ENCODE results near the gene DIAPH2. TPM values are rescaled to one million over a fixed set of nuclear protein-coding genes. Genes with fewer than 3 reads are reported as not detected.

DIAPH2 gene
- total and polyA plus RNA-seq, 2 donors from 2014 or later = 2.1 to 15.0 TPM

DNA sequence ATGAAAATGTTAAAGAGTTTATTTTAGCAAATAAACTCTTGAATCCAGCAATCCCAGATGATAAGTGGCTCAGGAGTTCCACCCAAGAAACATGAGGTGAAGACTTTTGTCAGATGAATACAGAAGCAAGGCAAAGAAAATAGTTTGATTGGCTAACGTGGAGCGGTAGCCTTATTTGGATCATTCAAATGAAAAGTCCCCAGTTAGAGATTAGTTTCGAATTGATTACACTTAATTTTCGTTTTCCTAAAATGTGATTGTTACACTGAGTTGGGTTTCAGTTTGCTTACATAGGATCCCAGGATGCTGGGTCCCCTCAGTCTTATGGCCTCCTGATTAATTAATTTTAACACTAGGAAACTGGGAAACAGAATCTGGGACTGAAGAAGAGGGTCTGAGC, 122.7 kb downstream of the DIAPH2 start:
- Histone ChIP-seq H3K9me3 (ENCODE audit: control insufficient read depth in 2 of 3, insufficient read depth in 1 of 3, low read length in 3 of 3) (no peaks in the 10 kb centered on the region), H3K9ac (ENCODE audit: low read length in 3 of 3) (no peak overlapping the region), H3K4me3 (ENCODE audit: low read length in 3 of 3) (no peak overlapping the region), H3K27me3 (ENCODE audit: control insufficient read depth, insufficient read depth, low read length) (no peaks in the 10 kb centered on the region), H3K27ac (ENCODE audit: low read depth in 2 of 2, low read length in 2 of 2) (no peak overlapping the region), H3K4me1 (ENCODE audit: control insufficient read depth in 2 of 3, insufficient read depth in 2 of 3, low read depth in 1 of 3, low read length in 3 of 3) (no peaks in the 10 kb centered on the region), H3K36me3 (ENCODE audit: control insufficient read depth in 2 of 3, insufficient read depth in 3 of 3, low read length in 3 of 3) (no peaks in the 10 kb centered on the region)
- FAIRE-seq (no peak), DNase-seq (no peak)
- TF ChIP-seq, protein P1, sequence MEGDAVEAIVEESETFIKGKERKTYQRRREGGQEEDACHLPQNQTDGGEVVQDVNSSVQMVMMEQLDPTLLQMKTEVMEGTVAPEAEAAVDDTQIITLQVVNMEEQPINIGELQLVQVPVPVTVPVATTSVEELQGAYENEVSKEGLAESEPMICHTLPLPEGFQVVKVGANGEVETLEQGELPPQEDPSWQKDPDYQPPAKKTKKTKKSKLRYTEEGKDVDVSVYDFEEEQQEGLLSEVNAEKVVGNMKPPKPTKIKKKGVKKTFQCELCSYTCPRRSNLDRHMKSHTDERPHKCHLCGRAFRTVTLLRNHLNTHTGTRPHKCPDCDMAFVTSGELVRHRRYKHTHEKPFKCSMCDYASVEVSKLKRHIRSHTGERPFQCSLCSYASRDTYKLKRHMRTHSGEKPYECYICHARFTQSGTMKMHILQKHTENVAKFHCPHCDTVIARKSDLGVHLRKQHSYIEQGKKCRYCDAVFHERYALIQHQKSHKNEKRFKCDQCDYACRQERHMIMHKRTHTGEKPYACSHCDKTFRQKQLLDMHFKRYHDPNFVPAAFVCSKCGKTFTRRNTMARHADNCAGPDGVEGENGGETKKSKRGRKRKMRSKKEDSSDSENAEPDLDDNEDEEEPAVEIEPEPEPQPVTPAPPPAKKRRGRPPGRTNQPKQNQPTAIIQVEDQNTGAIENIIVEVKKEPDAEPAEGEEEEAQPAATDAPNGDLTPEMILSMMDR (IDR thresholded peaks at IDR 0.05; ENCODE audit: borderline replicate concordance, extremely low read depth, insufficient read depth) = no peak
- intact Hi-C loops (cut with DNase I) = no loop called here

DNA sequence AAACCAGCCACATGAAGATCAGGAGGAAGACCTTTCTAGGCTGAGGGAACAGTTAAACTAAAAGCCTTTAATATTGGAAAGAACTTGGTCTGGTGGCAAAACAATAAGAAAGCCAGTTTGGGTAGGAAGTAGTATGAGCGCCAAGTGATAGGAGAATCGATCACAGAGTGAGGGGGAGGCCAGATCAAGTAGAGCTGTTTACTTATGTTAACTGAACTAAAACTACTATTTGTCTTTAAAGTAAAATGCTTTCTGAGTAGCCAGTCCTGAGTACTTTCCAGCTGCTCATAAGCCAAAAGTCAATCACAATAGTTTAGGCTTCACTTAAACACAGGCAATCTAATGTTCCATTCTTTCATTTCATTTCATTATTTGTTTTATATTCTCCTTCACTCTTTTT, 136.3 kb downstream of the DIAPH2 start:
- Histone ChIP-seq H3K4me1 (ENCODE audit: control insufficient read depth in 2 of 3, insufficient read depth in 2 of 3, low read depth in 1 of 3, low read length in 3 of 3) (no peaks in the 10 kb centered on the region), H3K9me3 (ENCODE audit: control insufficient read depth in 2 of 3, insufficient read depth in 1 of 3, low read length in 3 of 3) (no peaks in the 10 kb centered on the region), H3K4me3 (ENCODE audit: low read length in 3 of 3) (no peak overlapping the region), H3K27ac (ENCODE audit: low read depth in 2 of 2, low read length in 2 of 2) (no peak overlapping the region), H3K9ac (ENCODE audit: low read length in 3 of 3) (no peak overlapping the region), H3K27me3 (ENCODE audit: control insufficient read depth, insufficient read depth, low read length) (no peaks in the 10 kb centered on the region), H3K36me3 (ENCODE audit: control insufficient read depth in 2 of 3, insufficient read depth in 3 of 3, low read length in 3 of 3) (no peaks in the 10 kb centered on the region)
- FAIRE-seq (no peak), DNase-seq (no peak)
- TF ChIP-seq, protein P1 (IDR thresholded peaks at IDR 0.05; ENCODE audit: borderline replicate concordance, extremely low read depth, insufficient read depth) = no peak
- intact Hi-C loops (cut with DNase I) = no loop called here

GRCh38 chrX:96824166-96824565, 139.5 kb downstream of the DIAPH2 start:
- Histone ChIP-seq H3K27me3 (ENCODE audit: control insufficient read depth, insufficient read depth, low read length) (no peaks in the 10 kb centered on the region), H3K9ac (ENCODE audit: low read length in 3 of 3) (no peak overlapping the region), H3K4me1 (ENCODE audit: control insufficient read depth in 2 of 3, insufficient read depth in 2 of 3, low read depth in 1 of 3, low read length in 3 of 3) (no peaks in the 10 kb centered on the region), H3K36me3 (ENCODE audit: control insufficient read depth in 2 of 3, insufficient read depth in 3 of 3, low read length in 3 of 3) (no peaks in the 10 kb centered on the region), H3K9me3 (ENCODE audit: control insufficient read depth in 2 of 3, insufficient read depth in 1 of 3, low read length in 3 of 3) (no peaks in the 10 kb centered on the region), H3K27ac (ENCODE audit: low read depth in 2 of 2, low read length in 2 of 2) (no peak overlapping the region), H3K4me3 (ENCODE audit: low read length in 3 of 3) (no peak overlapping the region)
- TF ChIP-seq, protein P1 (IDR thresholded peaks at IDR 0.05; ENCODE audit: borderline replicate concordance, extremely low read depth, insufficient read depth) = no peak
- FAIRE-seq (no peak), DNase-seq (no peak)
- intact Hi-C loops (cut with DNase I) = no loop called here

GRCh38 chrX:96833333-96833732, 148.7 kb downstream of the DIAPH2 start:
- DNase-seq = no peak
- peak; percentile 80 for FAIRE-seq
- H3K36me3 ChIP-seq (ENCODE audit: control insufficient read depth in 2 of 3, insufficient read depth in 3 of 3, low read length in 3 of 3) = no peaks in the 10 kb centered on the region
- H3K27me3 ChIP-seq (ENCODE audit: control insufficient read depth, insufficient read depth, low read length) = no peaks in the 10 kb centered on the region
- H3K27ac ChIP-seq (ENCODE audit: low read depth in 2 of 2, low read length in 2 of 2) = no peak overlapping the region
- H3K9ac ChIP-seq (ENCODE audit: low read length in 3 of 3) = no peak overlapping the region
- H3K9me3 ChIP-seq (ENCODE audit: control insufficient read depth in 2 of 3, insufficient read depth in 1 of 3, low read length in 3 of 3) = no peaks in the 10 kb centered on the region
- TF ChIP-seq, protein P1 (IDR thresholded peaks at IDR 0.05; ENCODE audit: borderline replicate concordance, extremely low read depth, insufficient read depth) = no peak
- H3K4me1 ChIP-seq (ENCODE audit: control insufficient read depth in 2 of 3, insufficient read depth in 2 of 3, low read depth in 1 of 3, low read length in 3 of 3) = no peaks in the 10 kb centered on the region
- intact Hi-C loops (cut with DNase I) = no loop called here
- no peak overlapping the region for H3K4me3 ChIP-seq (ENCODE audit: low read length in 3 of 3)
